ENCODE data around the gene TMEM94. TPM values are rescaled to one million over a fixed set of nuclear protein-coding genes. Genes with fewer than 3 reads are reported as not detected.

Gene TMEM94
- total RNA-seq, 3 donors from 2014 or later: 73.5 to 114 (median 108) TPM

DNA sequence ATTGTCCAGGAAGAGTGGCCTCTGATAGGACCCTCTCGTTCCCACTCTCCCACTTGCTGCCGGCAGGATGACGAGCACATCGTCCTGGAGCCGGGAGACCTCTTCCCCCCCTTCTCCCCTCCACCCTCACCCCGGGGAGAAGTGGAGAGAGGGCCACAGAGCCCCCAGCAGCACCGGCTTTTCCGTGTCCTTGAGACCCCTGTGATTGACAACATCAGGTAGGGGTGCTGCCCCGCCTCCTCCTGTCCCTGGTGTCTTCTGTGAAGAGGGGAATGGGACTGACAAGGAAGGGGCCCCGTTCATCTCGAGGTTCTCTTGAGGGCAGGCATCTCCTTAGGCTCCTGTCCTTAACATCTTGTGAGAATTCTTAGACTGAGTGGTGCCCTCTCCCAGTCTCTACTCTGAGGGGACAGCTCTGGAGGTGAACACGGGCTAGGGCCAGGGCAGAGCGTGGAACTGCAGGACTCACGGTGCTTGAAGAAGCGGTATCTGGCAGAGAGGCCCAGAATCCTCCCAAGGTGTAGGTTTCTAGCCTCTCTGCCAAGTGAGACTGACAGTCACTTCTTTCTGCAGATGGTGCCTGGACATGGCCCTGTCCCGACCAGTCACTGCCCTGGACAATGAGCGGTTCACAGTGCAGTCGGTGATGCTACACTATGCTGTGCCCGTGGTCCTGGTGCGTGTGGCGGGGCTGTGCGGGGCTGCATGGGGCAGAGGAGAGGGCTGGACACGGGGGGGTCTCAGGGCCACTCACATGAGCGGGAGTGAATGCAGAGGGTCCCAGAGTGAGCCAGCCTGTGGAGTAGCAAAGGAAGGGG lies 32.5 kb downstream of the TMEM94 start:
- no peaks in the 10 kb centered on the region for H3K36me3 ChIP-seq (ENCODE audit: low read depth)
- TF ChIP-seq CTCF (IDR thresholded peaks at IDR 0.05): no peak
- H3K4me1 ChIP-seq (ENCODE audit: low read depth): peaks cover 7% of the 10 kb centered on the region
- no peak overlapping the region for H3K4me3 ChIP-seq
- ATAC-seq: no peak
- no peaks in the 10 kb centered on the region for H3K9me3 ChIP-seq
- intact Hi-C loops (cut with DNase I, micrococcal nuclease): no loop called here
- no peak for DNase-seq

- Histone ChIP-seq H3K4me3 (no peak overlapping the region), H3K36me3 (ENCODE audit: low read depth) (no peaks in the 10 kb centered on the region), H3K4me1 (ENCODE audit: low read depth) (peaks cover 7% of the 10 kb centered on the region), H3K9me3 (no peaks in the 10 kb centered on the region)
- DNase-seq (no peak), ATAC-seq (no peak)
- TF ChIP-seq CTCF (IDR thresholded peaks at IDR 0.05): no peak
- intact Hi-C loops (cut with DNase I, micrococcal nuclease): no loop called here
Observed at GRCh38 chr17:75489511-75489955, 33.1 kb downstream of the TMEM94 start.

DNA sequence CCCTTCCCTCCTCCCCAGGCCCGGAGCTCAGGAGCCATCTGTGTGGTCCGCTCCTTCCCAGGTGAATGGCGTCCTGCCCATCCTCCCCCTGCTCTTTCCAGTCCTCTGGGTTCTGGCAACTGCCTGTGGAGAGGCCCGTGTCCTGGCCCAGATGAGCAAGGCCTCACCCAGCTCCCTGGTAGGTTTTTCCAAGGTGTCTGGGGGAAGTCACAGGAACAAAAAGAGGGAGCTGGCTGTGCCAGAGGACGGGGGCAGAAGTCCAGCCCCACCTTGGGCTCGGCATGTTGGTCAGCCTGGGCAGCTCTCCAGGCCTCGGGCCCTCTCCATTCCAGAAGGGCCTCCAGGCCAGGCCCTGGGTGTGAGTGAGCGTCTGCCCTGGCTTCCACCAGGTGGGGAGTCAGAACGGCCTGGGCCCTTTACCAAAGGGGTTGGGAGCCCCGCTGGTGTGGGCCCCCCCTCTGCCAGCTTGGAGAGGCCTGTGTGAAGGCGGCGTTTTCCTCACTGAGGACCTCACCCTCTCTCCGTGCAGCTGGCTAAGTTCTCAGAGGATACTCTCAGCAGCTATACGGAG lies 33.8 kb downstream of the TMEM94 start:
- Histone ChIP-seq H3K9me3 (no peaks in the 10 kb centered on the region), H3K4me3 (no peak overlapping the region), H3K36me3 (ENCODE audit: low read depth) (no peaks in the 10 kb centered on the region), H3K4me1 (ENCODE audit: low read depth) (peaks cover 7% of the 10 kb centered on the region)
- TF ChIP-seq CTCF (IDR thresholded peaks at IDR 0.05): no peak
- DNase-seq (peak; percentile 75 to 79 (median 75)), ATAC-seq (peak; percentile 86)
- intact Hi-C loops (cut with DNase I, micrococcal nuclease): no loop called here

DNA sequence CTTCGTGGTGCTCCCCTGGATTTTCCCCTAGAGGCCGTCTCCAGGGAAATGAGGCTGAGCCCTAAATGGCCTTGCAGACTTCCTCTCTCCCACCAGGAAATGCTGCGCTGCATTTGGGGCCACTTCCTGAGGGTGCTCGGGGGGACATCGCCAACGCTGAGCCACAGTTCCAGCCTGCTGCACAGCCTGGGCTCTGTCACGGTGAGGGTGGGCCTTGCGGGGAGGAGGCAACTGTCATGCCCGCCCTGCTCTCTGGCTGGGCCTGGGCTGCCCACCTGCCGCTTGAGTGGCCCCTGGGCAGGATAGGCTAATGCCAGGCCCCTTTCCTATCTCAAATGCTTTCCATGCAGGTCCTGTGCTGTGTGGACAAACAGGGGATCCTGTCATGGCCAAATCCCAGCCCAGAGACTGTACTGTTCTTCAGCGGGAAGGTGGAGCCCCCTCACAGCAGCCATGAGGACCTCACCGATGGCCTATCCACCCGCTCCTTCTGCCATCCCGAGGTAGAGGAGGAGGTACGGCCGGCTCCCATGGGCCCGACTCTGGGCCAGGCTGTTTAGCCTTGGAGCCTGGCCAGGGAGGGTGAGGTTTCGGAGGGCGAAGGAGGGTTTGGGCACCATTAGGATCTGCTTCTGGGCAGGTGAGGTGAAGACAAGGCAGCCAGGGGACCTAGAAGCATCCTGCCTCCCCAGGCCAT lies 34.7 kb downstream of the TMEM94 start:
- DNase-seq (peak in 1 of 3 donors; percentile 45), ATAC-seq (no peak)
- H3K4me1 ChIP-seq (ENCODE audit: low read depth): peaks cover 7% of the 10 kb centered on the region
- H3K9me3 ChIP-seq: no peaks in the 10 kb centered on the region
- intact Hi-C loops (cut with DNase I, micrococcal nuclease): no loop called here
- H3K36me3 ChIP-seq (ENCODE audit: low read depth): no peaks in the 10 kb centered on the region
- H3K4me3 ChIP-seq: no peak overlapping the region
- no peak for TF ChIP-seq CTCF (IDR thresholded peaks at IDR 0.05)

GRCh38 chr17:75491680-75492079 lies 35.2 kb downstream of the TMEM94 start:
- Histone ChIP-seq H3K9me3 (no peaks in the 10 kb centered on the region), H3K4me1 (ENCODE audit: low read depth) (peaks cover 7% of the 10 kb centered on the region), H3K36me3 (ENCODE audit: low read depth) (no peaks in the 10 kb centered on the region), H3K4me3 (no peak overlapping the region)
- no peak for TF ChIP-seq CTCF (IDR thresholded peaks at IDR 0.05)
- DNase-seq: no peak
- no peak for ATAC-seq
- intact Hi-C loops (cut with DNase I, micrococcal nuclease): no loop called here
